Panc1 (cell line): ENCODE measurements around the gene KRTAP5-11. TPM values are rescaled to one million over a fixed set of nuclear protein-coding genes. Genes with fewer than 3 reads are reported as not detected.
"Not testable (repeated sequence)": the region's sequence is repeated elsewhere in the genome, so short reads cannot be mapped to it uniquely, and the experiment has no call there.

ENCODE experiments used
- ATAC-seq: fragments of 200-7000 bp; cut with Tn5 transposase; 2 replicates; pipeline ENCODE4 v1.9.1; 2020; ENCODE audit warnings: mild to moderate bottlenecking, moderate library complexity
- BruUV-seq: library from RNA; stranded (reverse); fragments of 400-500 nt; replicated peaks from 2 replicates; lab custom pipeline; 2021; lab: Mats Ljungman, UMichigan
- CTCF ChIA-PET: fragments of 300-600 bp; sonication (Branson Sonifier 250); formaldehyde crosslinking; loops from one replicate; lab custom pipeline; 2022; ENCODE audit warnings: antibody characterized with exemption; lab: Charles Lee
- POLR2A ChIA-PET: fragments of 300-600 bp; sonication (Branson Sonifier 250); formaldehyde crosslinking; loops from one replicate; lab custom pipeline; 2022; ENCODE audit warnings: antibody characterized with exemption; lab: Charles Lee
- DNase-seq: peaks from one replicate; pipeline ENCODE4 v3.0.0-alpha.2; 2010; ENCODE audit warnings: low read depth, low spot score
- H3K27ac ChIP-seq: 2 replicates; pipeline ENCODE4 v1.5.1; 2011; ENCODE audit warnings: mild to moderate bottlenecking, low read length, inconsistent platforms
- H3K27me3 ChIP-seq: fragments of 200-500 bp; sonication (Bioruptor generic); 2 replicates; pipeline ENCODE4 v1.6.0; 2014; ENCODE audit warnings: low read length, inconsistent platforms; ENCODE audit not compliant: control insufficient read depth, insufficient read depth
- H3K36me3 ChIP-seq: fragments of 200-500 bp; sonication (Bioruptor generic); 2 replicates; pipeline ENCODE4 v1.5.1; 2014; ENCODE audit warnings: inconsistent platforms, mild to moderate bottlenecking, low read length, moderate library complexity; ENCODE audit not compliant: control insufficient read depth, insufficient read depth
- H3K4me1 ChIP-seq: 2 replicates; pipeline ENCODE4 v1.5.1; 2011; ENCODE audit warnings: inconsistent platforms, mild to moderate bottlenecking, low read length, moderate library complexity; ENCODE audit not compliant: control insufficient read depth, insufficient read depth
- H3K4me3 ChIP-seq, 2 experiments: 2 replicates each; pipeline ENCODE4 v1.5.1; 2011 to 2012; ENCODE audit warnings: low read depth in 2 of 2, low read length in 2 of 2, mild to moderate bottlenecking in 2 of 2, inconsistent platforms in 1 of 2, moderate library complexity in 1 of 2
- H3K9me3 ChIP-seq: fragments of 200-500 bp; sonication (Bioruptor generic); 2 replicates; pipeline ENCODE4 v1.5.1; 2014; ENCODE audit warnings: low read depth, mild to moderate bottlenecking, inconsistent platforms, low read length, moderate library complexity; ENCODE audit not compliant: control insufficient read depth, insufficient read depth
- POLR2AphosphoS5 ChIP-seq: IDR thresholded peaks from 2 replicates; pipeline ENCODE4 v1.6.1; 2012; ENCODE audit warnings: mild to moderate bottlenecking, low read depth, low read length, moderate library complexity
- SIN3A ChIP-seq: IDR thresholded peaks from 2 replicates; pipeline ENCODE4 v1.6.1; 2012; ENCODE audit warnings: low read depth, mild to moderate bottlenecking, low read length, moderate library complexity, borderline replicate concordance; ENCODE audit not compliant: insufficient read depth
- TCF7L2 ChIP-seq: IDR thresholded peaks from 2 replicates; pipeline ENCODE4 v1.6.1; 2011; ENCODE audit warnings: mild to moderate bottlenecking, low read depth, low read length, inconsistent platforms
- in situ Hi-C: cut with HindIII; loops from 2 replicates; pipeline ENCODE4 v1.10.0; 2016; ENCODE audit warnings: low sequenced_read_pairs, low pct_unique_long_range_greater_than_20kb
- intact Hi-C: fragments of 100-400 bp; cut with micrococcal nuclease; formaldehyde crosslinking; loops from one replicate; pipeline ENCODE4 v1.10.0; 2022; ENCODE audit not compliant: unreplicated experiment
- total RNA-seq: library from RNA; stranded (reverse); gene quantifications from one replicate; pipeline ENCODE4 v1.2.1, GENCODE V29; 2021; ENCODE audit not compliant: unreplicated experiment
- TF ChIP-seq, protein P1 (sequence below), 2 experiments: IDR thresholded peaks; 2 replicates each; pipeline ENCODE4 v1.6.1; 2011 to 2012; ENCODE audit warnings: low read depth in 2 of 2, control low read depth in 1 of 2, low read length in 1 of 2, mild to moderate bottlenecking in 1 of 2, moderate library complexity in 1 of 2; ENCODE audit not compliant: insufficient read depth in 1 of 2
- TF ChIP-seq, protein P2 (sequence below): fragments of 450-650 bp; IDR thresholded peaks from 2 replicates; pipeline ENCODE4 v1.5.1; 2017; ENCODE audit warnings: mild to moderate bottlenecking

KRTAP5-11 gene
- total RNA-seq, 1 experiment from 2014 or later, result not detected

DNA sequence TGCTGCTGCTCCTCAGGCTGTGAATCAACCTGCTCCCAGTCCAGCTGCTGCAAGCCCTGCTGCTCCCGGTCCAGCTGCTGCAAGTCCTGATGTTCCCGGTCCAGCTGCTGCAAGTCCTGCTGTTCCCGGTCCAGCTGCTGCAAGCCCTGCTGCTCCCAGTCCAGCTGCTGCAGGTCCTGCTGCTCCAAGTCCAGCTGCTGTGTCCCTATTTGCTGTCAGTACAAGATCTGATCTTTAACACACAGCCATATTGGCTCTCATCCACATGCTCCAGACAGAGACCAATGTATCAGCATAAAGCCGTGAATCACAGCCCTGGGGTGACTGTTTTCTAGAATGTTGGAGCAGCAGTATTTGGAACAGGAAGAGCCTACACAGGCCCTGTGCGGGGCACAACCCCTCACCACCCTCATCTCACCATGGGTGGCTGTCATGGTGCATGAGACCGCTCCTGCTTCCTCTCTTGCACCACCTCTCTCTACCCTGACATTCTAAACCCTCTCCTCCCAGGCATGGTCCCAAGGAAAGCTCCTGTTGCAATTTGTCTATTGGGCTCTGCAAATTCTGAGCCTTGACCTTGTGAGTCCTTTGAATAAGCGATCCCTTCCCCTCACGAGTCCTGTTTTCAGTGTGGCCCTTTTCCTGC lies 13.8 kb downstream of the KRTAP5-11 start:
- no peak overlapping the region for H3K27ac ChIP-seq
- H3K9me3 ChIP-seq, result no peaks in the 10 kb centered on the region
- ChIA-PET CTCF (no interaction called here), POLR2A (no interaction called here)
- ATAC-seq (peak; percentile 42; the same call in 1 of the 2 replicates), DNase-seq (no peak)
- no peaks in the 10 kb centered on the region for H3K36me3 ChIP-seq
- intact Hi-C loops (no loop called here), in situ Hi-C loops (no loop called here)
- TF ChIP-seq, protein P1, sequence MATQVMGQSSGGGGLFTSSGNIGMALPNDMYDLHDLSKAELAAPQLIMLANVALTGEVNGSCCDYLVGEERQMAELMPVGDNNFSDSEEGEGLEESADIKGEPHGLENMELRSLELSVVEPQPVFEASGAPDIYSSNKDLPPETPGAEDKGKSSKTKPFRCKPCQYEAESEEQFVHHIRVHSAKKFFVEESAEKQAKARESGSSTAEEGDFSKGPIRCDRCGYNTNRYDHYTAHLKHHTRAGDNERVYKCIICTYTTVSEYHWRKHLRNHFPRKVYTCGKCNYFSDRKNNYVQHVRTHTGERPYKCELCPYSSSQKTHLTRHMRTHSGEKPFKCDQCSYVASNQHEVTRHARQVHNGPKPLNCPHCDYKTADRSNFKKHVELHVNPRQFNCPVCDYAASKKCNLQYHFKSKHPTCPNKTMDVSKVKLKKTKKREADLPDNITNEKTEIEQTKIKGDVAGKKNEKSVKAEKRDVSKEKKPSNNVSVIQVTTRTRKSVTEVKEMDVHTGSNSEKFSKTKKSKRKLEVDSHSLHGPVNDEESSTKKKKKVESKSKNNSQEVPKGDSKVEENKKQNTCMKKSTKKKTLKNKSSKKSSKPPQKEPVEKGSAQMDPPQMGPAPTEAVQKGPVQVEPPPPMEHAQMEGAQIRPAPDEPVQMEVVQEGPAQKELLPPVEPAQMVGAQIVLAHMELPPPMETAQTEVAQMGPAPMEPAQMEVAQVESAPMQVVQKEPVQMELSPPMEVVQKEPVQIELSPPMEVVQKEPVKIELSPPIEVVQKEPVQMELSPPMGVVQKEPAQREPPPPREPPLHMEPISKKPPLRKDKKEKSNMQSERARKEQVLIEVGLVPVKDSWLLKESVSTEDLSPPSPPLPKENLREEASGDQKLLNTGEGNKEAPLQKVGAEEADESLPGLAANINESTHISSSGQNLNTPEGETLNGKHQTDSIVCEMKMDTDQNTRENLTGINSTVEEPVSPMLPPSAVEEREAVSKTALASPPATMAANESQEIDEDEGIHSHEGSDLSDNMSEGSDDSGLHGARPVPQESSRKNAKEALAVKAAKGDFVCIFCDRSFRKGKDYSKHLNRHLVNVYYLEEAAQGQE (IDR thresholded peaks at IDR 0.05; ENCODE audit: insufficient read depth in 1 of 2, low read depth in 2 of 2, low read length in 1 of 2), result no peak
- TF ChIP-seq, protein P2, sequence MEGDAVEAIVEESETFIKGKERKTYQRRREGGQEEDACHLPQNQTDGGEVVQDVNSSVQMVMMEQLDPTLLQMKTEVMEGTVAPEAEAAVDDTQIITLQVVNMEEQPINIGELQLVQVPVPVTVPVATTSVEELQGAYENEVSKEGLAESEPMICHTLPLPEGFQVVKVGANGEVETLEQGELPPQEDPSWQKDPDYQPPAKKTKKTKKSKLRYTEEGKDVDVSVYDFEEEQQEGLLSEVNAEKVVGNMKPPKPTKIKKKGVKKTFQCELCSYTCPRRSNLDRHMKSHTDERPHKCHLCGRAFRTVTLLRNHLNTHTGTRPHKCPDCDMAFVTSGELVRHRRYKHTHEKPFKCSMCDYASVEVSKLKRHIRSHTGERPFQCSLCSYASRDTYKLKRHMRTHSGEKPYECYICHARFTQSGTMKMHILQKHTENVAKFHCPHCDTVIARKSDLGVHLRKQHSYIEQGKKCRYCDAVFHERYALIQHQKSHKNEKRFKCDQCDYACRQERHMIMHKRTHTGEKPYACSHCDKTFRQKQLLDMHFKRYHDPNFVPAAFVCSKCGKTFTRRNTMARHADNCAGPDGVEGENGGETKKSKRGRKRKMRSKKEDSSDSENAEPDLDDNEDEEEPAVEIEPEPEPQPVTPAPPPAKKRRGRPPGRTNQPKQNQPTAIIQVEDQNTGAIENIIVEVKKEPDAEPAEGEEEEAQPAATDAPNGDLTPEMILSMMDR, result no peak
- TF ChIP-seq TCF7L2 (no peak), POLR2AphosphoS5 (no peak), SIN3A (no peak)
- H3K4me1 ChIP-seq, result peaks cover 2% of the 10 kb centered on the region; the same call in 1 of the 2 replicates
- no TSS peak for BruUV-seq
- no peak overlapping the region for H3K4me3 ChIP-seq
- peaks cover 6% of the 10 kb centered on the region; the same call in 1 of the 2 replicates for H3K27me3 ChIP-seq

DNA sequence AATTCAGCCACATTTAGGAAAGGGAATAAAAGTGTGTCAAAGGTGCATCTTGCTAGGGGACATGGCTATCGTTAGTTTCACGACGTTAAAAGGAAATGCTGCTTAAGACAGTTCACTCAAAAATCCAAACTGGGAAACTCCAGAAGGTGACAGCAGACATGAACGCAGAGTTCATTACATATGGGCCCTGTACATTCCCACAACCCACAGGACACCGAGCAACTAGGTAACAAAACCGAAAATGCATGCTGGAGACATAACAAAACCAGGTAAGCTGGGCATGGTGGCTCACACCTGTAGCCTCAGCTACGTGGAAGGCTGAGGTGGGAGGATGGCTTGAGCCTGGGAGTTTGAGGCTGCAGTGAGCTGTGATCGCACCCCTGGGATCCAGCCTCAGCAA lies 15.0 kb downstream of the KRTAP5-11 start:
- peaks cover 10% of the 10 kb centered on the region; the same call in 1 of the 2 replicates for H3K27me3 ChIP-seq
- DNase-seq, H3K4me3 ChIP-seq, H3K9me3 ChIP-seq, BruUV-seq, H3K4me1 ChIP-seq, intact Hi-C loops, H3K36me3 ChIP-seq, H3K27ac ChIP-seq, POLR2A ChIA-PET, in situ Hi-C loops: not testable (repeated sequence)
- TF ChIP-seq, protein P2, result peak; percentile 61
- ATAC-seq, result 0 out of 2 replicates have a peak, but pooled peaks have one; percentile 59
- CTCF ChIA-PET, result interaction anchor here (0.8 kb wide), 1 partner anchor 12 kb away, joined by 3 read pairs; no protein-coding TSS in a partner anchor

GRCh38 chr11:71566626-71567599 lies 15.8 kb downstream of the KRTAP5-11 start:
- H3K4me3 ChIP-seq, H3K4me1 ChIP-seq, intact Hi-C loops, ATAC-seq, H3K9me3 ChIP-seq, H3K36me3 ChIP-seq, DNase-seq, BruUV-seq, H3K27ac ChIP-seq, in situ Hi-C loops: not testable (repeated sequence)
- ChIA-PET POLR2A (interaction anchor here (0.6 kb wide), 1 partner anchor 347 kb away, joined by 4 read pairs; no protein-coding TSS in a partner anchor), CTCF (interaction anchor here (1.0 kb wide), 1 partner anchor 13 kb away, joined by 5 read pairs; no protein-coding TSS in a partner anchor)
- peaks cover 10% of the 10 kb centered on the region; the same call in 1 of the 2 replicates for H3K27me3 ChIP-seq
